ENCODE measurements around the gene ABCA13.

GRCh38 chr7:48611993-48612392 is 440.7 kb downstream of the ABCA13 start:
- TF ChIP-seq EZH2 (IDR thresholded peaks at IDR 0.05; ENCODE audit: insufficient read depth, poor library complexity, severe bottlenecking) = no peak
- no peak for TF ChIP-seq EZH2phosphoT487 (IDR thresholded peaks at IDR 0.05; ENCODE audit: insufficient read depth, low read depth)

All from GM23248 (cell line).